Measurements from ENCODE around the gene ADD2. TPM values are rescaled to one million over a fixed set of nuclear protein-coding genes. Genes with fewer than 3 reads are reported as not detected.

ADD2 gene
- total RNA-seq, 2 experiments from 2014 or later: 1.3 to 1.4 TPM

DNA sequence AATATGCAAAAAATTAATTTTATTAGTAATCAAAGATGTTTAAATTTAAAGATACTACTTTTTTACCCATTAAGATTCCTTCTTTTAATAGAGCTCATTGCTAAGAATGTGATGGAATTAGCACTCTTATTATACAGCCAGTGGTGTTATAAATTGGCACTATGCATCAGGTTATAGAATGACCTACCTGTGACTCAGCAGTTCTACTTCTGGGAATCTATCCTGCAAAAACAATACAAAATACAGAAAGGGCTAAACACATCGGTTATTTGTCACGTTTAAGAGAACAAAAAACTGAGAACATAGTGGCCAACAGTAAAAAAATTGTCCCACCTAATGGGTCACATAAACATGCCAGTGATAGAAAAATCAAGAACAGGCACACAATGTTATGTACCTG is 9.4 kb upstream of the ADD2 start:
- no peak overlapping the region for H3K27ac Mint-ChIP-seq
- H3K4me1 Mint-ChIP-seq: no peaks in the 10 kb centered on the region
- peaks cover 55% of the 10 kb centered on the region for H3K27me3 Mint-ChIP-seq
- H3K4me3 Mint-ChIP-seq: no peak overlapping the region
- ChIA-PET CTCF (no interaction called here), POLR2A (no interaction called here)
- no peaks in the 10 kb centered on the region for H3K36me3 Mint-ChIP-seq (ENCODE audit: low read depth)
- H3K9me3 Mint-ChIP-seq: peaks cover 2% of the 10 kb centered on the region
- DNase-seq: no peak

DNA sequence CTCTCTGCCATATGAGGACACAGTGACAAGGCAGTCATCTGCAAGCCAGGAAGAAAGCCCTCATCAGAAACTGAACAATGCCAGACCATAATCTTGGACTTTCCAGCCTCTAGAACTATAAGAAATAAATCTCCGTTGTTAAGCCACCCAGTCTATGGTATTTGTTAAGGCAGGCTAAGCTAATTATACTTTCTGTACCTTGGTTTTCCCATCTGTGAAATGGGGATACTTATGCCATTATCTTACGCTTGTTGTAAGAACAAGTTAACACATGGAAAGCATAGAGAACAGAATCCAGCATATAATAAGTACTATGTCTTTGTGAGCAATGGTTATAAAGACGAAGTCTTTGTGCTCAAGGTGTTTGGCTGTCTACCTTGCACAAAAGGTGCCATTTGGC is 8.3 kb upstream of the ADD2 start:
- ChIA-PET POLR2A (no interaction called here), CTCF (interaction anchor here (1.1 kb wide), 1 partner anchor 9 kb away, joined by 7 read pairs; no protein-coding TSS in a partner anchor)
- Mint-ChIP-seq H3K27ac (no peak overlapping the region), H3K27me3 (peaks cover 57% of the 10 kb centered on the region), H3K36me3 (ENCODE audit: low read depth) (no peaks in the 10 kb centered on the region), H3K9me3 (peaks cover 2% of the 10 kb centered on the region), H3K4me1 (peaks cover 3% of the 10 kb centered on the region), H3K4me3 (no peak overlapping the region)
- DNase-seq: no peak

DNA sequence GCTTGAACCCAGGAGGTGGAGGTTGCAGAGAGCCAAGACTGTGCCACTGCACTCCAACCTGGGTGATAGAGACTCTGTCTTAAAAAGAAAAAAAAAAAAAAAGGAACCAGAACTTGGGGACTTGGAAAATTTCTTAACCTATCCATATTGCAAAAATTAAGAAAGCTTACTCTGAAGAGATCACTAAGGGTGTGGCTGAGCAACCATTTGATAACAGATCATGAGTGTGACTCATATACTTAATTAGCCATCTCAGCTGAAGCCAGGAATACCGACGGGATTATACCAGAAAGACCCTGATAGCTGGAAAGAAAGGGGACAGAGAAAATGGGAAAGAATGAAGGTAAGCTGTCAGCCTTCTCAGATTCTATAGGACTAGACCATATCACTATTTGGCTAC is 7.1 kb upstream of the ADD2 start:
- H3K4me1 Mint-ChIP-seq: peaks cover 5% of the 10 kb centered on the region
- no peaks in the 10 kb centered on the region for H3K36me3 Mint-ChIP-seq (ENCODE audit: low read depth)
- ChIA-PET CTCF (no interaction called here), POLR2A (no interaction called here)
- no peak overlapping the region for H3K4me3 Mint-ChIP-seq
- no peak for DNase-seq
- peaks cover 54% of the 10 kb centered on the region for H3K27me3 Mint-ChIP-seq
- H3K27ac Mint-ChIP-seq: no peak overlapping the region
- peaks cover 2% of the 10 kb centered on the region for H3K9me3 Mint-ChIP-seq

DNA sequence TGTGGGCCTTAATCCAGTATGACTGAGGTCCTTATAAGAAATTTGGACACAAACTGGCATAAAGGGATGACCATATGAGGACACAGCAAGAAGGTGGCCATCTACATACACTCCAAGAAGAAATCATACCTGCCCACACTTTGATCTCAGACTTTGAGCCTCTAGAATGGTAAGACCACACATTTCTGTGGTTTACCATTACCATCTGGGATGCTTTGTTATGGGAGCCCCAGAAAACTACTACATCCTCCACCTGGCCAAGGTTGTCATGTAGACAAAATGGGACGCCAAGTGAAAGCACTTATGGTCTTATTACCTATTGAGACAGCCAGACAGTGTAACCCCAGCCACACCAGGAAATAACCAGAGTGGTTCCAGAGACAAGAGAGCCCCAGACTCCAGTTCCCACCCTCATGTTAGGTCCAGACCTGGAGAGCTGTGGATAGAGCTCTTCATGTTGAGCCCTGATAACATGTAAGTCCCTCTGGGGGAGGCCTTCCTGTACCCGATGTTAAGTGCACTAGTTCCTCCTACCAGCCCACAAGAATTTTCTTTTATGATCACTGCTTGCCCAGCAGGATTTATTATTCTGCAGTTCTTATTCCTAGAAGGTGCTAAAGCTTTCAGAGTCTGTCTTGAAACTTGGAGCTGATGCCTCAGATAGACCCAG is 4.6 kb upstream of the ADD2 start:
- Mint-ChIP-seq H3K4me1 (peaks cover 11% of the 10 kb centered on the region), H3K9me3 (peaks cover 2% of the 10 kb centered on the region), H3K4me3 (no peak overlapping the region), H3K27me3 (peaks cover 66% of the 10 kb centered on the region), H3K27ac (no peak overlapping the region), H3K36me3 (ENCODE audit: low read depth) (no peaks in the 10 kb centered on the region)
- DNase-seq: no peak
- ChIA-PET POLR2A (no interaction called here), CTCF (no interaction called here)

DNA sequence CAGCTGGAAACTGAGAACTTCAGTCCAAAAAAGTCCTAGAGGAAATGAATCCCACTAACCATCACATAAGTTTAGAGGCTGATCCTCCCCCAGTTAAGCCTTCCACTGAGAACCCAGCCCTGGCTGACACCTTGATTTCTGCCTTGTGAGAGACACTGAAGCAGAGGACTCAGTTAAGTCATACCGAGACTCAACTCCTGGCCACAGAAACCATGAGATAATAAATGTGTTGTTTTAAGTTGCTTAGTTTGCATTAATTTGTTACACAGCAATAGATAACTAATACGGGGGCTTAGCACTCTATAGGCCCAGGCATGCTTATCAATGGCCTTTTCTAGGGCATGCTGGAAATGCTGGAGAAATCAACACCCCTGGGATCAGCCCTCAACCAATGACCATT is 3.4 kb upstream of the ADD2 start:
- Mint-ChIP-seq H3K9me3 (peaks cover 2% of the 10 kb centered on the region), H3K36me3 (ENCODE audit: low read depth) (peaks cover 3% of the 10 kb centered on the region), H3K27me3 (peaks cover 67% of the 10 kb centered on the region), H3K4me1 (peaks cover 17% of the 10 kb centered on the region), H3K27ac (no peak overlapping the region), H3K4me3 (no peak overlapping the region)
- no peak for DNase-seq
- CTCF ChIA-PET: no interaction called here
- POLR2A ChIA-PET: no interaction called here

DNA sequence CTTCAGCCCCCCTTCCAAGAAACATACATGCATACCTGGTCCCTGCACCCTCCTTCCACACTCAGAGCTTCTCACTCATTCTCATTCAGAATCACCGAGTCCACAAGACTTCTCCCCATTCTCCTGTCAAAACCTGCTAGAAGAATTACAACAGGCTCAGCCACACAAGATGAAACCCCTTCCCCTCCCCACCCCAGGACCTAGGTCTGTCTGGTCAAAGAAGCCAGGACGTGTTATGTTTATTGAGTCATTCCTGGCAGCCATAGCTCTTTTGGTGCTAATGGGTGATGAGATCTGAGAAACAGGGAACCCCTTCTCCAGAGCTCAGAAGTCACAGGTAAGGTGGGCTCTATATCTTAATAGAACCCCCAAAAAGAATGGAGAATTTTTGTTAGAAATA is 1.4 kb upstream of the ADD2 start:
- Mint-ChIP-seq H3K4me3 (no peak overlapping the region), H3K27me3 (peaks cover 67% of the 10 kb centered on the region), H3K9me3 (peaks cover 2% of the 10 kb centered on the region), H3K36me3 (ENCODE audit: low read depth) (peaks cover 4% of the 10 kb centered on the region), H3K4me1 (peaks cover 19% of the 10 kb centered on the region), H3K27ac (no peak overlapping the region)
- ChIA-PET CTCF (interaction anchor here (0.7 to 1.5 kb wide), 2 partner anchors 82 to 151 kb away, joined by 3 read pairs; no protein-coding TSS in a partner anchor), POLR2A (no interaction called here)
- no peak for DNase-seq

DNA sequence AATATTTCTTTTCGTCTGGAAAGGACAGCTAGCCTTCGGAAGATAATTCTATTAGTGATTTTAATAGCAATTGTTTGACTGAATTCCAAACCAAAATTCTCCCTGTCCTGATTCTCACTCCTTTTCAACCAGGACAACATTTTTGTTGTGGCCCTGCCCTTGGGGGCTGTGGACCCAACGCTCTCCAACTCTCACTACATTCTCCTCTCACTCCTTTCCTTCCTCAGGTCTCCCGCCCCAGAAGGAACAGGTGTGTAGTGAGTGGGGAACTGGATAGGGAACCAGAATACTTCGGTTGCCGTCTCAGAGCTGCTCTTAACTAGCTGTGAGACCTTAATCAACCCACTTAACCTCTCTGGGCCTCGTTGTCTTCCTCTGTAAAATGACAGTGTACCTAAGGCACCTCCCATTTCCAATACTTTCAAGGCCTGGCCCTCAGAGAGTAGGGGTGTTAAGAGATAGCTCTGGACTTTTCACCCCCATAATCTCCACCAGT is 638 bp upstream of the ADD2 start:
- peaks cover 19% of the 10 kb centered on the region for H3K4me1 Mint-ChIP-seq

DNA sequence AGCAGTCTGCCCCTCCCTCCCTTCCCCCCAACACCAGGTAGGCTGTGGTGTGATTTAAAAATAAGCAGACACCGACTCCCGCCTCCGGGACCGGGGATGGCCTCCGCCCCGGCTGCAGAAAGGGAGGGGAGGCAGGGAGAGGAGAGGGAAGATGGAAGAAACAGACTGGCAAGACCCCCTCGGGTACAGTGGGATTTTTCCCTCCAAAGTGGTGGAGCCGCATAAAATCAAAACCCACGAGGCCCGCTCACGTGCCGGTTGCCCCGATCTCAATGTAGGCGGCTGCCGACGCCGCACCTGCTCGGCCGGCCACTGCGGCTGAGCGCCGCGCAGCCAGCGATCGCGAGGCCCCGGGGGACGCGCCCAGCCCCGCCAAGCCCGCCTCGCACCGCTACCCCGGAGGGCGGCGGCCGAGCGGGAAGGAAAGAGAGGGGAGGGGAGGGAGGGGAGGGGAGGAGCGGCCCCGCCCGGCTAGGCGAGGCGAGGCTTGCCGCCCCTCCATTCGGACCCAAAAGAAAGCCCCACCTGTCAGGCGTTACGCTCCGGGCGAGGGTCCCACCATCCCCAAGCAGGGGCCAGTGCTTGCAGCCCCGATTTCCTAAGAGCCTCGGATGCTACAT is 811 bp downstream of the ADD2 start:
- H3K4me1 Mint-ChIP-seq: peaks cover 19% of the 10 kb centered on the region
- DNase-seq: no peak
- peaks cover 55% of the 10 kb centered on the region for H3K27me3 Mint-ChIP-seq
- H3K4me3 Mint-ChIP-seq: peak overlapping the region; percentile 57
- no peaks in the 10 kb centered on the region for H3K9me3 Mint-ChIP-seq
- POLR2A ChIA-PET: no interaction called here
- peaks cover 4% of the 10 kb centered on the region for H3K36me3 Mint-ChIP-seq (ENCODE audit: low read depth)
- CTCF ChIA-PET: interaction anchor here (1.3 to 1.6 kb wide), 3 partner anchors 27 to 104 kb away, joined by 3 to 4 read pairs (median 3); no protein-coding TSS in a partner anchor
- no peak overlapping the region for H3K27ac Mint-ChIP-seq

More for the DNA sequence above, 638 bp upstream of the ADD2 start:
- Mint-ChIP-seq H3K9me3 (peaks cover under 1% of the 10 kb centered on the region), H3K27ac (no peak overlapping the region), H3K4me3 (no peak overlapping the region), H3K36me3 (ENCODE audit: low read depth) (peaks cover 4% of the 10 kb centered on the region), H3K27me3 (peaks cover 60% of the 10 kb centered on the region)
- DNase-seq: no peak
- POLR2A ChIA-PET: no interaction called here
- CTCF ChIA-PET: interaction anchor here (0.9 to 1.5 kb wide), 5 partner anchors 9 to 151 kb away, joined by 3 to 5 read pairs (median 4); partner anchors contain the start of gene FIGLA

DNA sequence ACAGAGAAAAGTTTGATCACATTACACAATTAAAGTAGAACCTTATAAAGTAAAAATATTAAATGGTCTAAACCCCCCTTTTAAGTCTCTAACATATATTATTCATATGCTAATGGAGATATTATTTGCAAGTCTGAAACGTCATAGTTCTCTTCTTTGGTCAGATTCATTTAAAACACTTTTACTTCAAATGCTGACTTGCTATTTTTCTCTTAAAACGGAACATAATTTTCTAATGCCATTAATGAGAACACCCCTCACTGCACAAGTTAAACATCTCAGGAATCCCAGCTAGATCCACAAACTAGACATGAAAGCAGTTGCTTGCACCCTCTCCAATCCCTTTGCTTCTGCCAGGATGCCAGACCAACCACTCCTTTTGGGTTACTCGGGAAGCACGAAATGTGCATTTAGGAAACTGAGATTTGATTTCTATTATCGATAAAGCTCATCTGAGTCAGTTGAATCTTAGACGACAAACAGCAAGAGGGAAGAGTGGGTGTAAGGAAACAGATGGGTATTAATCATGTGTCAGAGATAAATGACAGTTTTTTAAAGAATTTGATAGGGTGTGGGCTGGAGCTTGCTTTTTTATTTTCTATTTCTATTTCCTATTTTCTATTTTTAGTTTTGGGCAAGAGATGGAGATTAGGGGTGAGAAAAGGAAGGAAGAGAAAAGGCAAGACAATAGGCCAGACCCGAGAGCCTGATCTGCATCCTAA is 1.5 kb downstream of the ADD2 start:
- Mint-ChIP-seq H3K4me3 (peak overlapping the region; percentile 57), H3K4me1 (peaks cover 18% of the 10 kb centered on the region), H3K27me3 (peaks cover 58% of the 10 kb centered on the region), H3K27ac (no peak overlapping the region), H3K36me3 (ENCODE audit: low read depth) (peaks cover 4% of the 10 kb centered on the region), H3K9me3 (no peaks in the 10 kb centered on the region)
- no peak for DNase-seq
- POLR2A ChIA-PET: no interaction called here
- CTCF ChIA-PET: interaction anchor here (1.3 to 1.6 kb wide), 2 partner anchors 27 to 104 kb away, joined by 3 read pairs; no protein-coding TSS in a partner anchor

DNA sequence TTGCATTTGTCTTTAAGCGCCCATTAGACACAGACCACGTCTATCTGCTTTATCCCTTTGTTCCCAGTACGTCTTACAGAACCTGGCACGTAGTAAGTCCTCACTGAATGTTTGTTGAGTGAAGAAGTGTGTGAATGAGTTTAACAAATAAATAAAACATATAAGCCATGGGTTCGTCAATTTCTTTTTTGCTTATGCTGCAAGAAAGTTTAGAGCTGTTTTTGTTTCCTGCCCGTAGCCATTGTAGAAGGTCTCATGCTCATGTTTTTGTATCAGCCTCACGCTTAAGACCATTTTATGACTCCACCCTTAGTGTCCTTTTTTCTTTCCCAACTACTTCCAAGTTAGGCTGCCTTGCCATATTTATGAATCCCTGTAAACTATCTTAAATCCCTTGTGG is 2.5 kb downstream of the ADD2 start:
- Mint-ChIP-seq H3K4me1 (peaks cover 13% of the 10 kb centered on the region), H3K27ac (no peak overlapping the region), H3K36me3 (ENCODE audit: low read depth) (peaks cover 4% of the 10 kb centered on the region), H3K27me3 (peaks cover 54% of the 10 kb centered on the region), H3K9me3 (no peaks in the 10 kb centered on the region), H3K4me3 (no peak overlapping the region)
- POLR2A ChIA-PET: no interaction called here
- CTCF ChIA-PET: no interaction called here
- no peak for DNase-seq

DNA sequence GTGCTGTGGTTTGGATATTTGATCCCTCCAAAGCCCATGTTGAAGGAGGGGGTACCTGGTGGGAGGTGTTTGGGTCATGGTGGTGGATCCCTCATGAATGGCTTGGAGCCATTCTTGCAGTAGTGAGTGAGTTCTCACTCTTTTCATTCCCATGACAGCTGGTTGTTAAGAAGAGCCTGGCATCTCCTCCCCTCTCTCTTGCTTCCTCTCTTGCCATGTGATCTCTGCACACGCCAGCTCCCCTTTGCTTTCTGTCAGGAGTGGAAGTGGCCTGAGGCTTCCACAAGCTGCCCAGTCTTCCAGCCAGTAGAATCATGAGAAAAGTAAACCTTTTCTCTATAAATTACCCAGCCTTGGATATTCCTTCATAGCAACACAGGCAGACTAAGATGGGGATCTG is 8.6 kb downstream of the ADD2 start:
- no peak overlapping the region for H3K4me3 Mint-ChIP-seq
- CTCF ChIA-PET: interaction anchor here (1.1 kb wide), 1 partner anchor 9 kb away, joined by 3 read pairs; the partner anchor contains the start of gene ADD2
- no peak for DNase-seq
- H3K27ac Mint-ChIP-seq: no peak overlapping the region
- no peaks in the 10 kb centered on the region for H3K36me3 Mint-ChIP-seq (ENCODE audit: low read depth)
- H3K27me3 Mint-ChIP-seq: peaks cover 33% of the 10 kb centered on the region
- H3K4me1 Mint-ChIP-seq: no peaks in the 10 kb centered on the region
- no peaks in the 10 kb centered on the region for H3K9me3 Mint-ChIP-seq
- POLR2A ChIA-PET: no interaction called here

DNA sequence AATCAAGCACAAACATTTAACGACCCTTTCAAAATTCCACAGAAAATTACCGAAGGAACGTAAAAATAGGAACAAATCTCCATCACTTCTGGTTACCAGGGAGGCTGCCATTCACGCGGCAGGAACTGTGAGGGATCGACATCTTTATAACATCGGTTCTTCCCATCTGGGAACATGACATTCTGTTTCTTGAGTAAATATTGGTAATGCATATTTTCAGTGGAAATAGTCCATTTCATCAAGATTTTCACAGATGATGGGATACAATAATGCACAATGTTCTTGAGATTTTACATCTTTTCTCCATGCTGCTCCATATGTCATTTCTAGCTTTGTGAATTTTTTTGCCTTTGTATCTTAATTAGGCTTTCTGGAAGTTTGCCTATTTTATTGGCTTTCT is 10.0 kb downstream of the ADD2 start:
- DNase-seq: no peak
- Mint-ChIP-seq H3K27me3 (peaks cover 29% of the 10 kb centered on the region), H3K9me3 (no peaks in the 10 kb centered on the region), H3K4me3 (no peak overlapping the region), H3K27ac (no peak overlapping the region), H3K36me3 (ENCODE audit: low read depth) (no peaks in the 10 kb centered on the region), H3K4me1 (no peaks in the 10 kb centered on the region)
- ChIA-PET CTCF (no interaction called here), POLR2A (no interaction called here)

DNA sequence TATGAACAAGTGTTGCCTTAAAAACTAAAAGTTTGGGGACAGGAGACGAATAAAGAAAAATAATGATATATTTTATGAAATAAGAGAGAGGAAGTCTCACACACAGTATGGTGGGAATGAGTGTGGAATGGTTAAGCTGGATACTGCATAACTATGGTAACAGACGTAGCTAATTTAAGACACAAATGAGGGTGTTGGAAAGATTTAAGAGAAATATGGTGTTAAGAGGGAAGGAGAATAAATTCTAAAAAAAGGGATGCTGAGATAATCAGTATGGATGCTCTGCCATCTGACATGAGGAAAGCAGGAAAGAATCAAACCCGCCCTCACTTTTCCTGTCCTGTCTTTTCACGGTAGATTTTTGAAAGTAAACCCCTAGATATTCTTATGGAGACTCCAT is 10.6 kb downstream of the ADD2 start:
- ChIA-PET POLR2A (no interaction called here), CTCF (no interaction called here)
- H3K36me3 Mint-ChIP-seq (ENCODE audit: low read depth): no peaks in the 10 kb centered on the region
- no peak overlapping the region for H3K4me3 Mint-ChIP-seq
- H3K9me3 Mint-ChIP-seq: no peaks in the 10 kb centered on the region
- no peaks in the 10 kb centered on the region for H3K4me1 Mint-ChIP-seq
- no peak overlapping the region for H3K27ac Mint-ChIP-seq
- DNase-seq: no peak
- H3K27me3 Mint-ChIP-seq: peaks cover 29% of the 10 kb centered on the region
